OCI-LY1 (cell line): ENCODE data around the gene HRC.

Experiments
- H2AFZ ChIP-seq: fragments of 200-600 bp; sonication (generic), shearing (Covaris generic); 2 replicates; pipeline ENCODE4 v1.6.0; 2014; ENCODE audit warnings: antibody characterized with exemption, mild to moderate bottlenecking, low read length
- H3F3A ChIP-seq: fragments of 200-600 bp; sonication (generic), shearing (Covaris generic); 2 replicates; pipeline ENCODE4 v1.6.0; 2014; ENCODE audit warnings: mild to moderate bottlenecking, antibody characterized with exemption, low read length, moderate library complexity; ENCODE audit not compliant: insufficient read depth
- H3K27ac ChIP-seq: fragments of 200-600 bp; sonication (generic); 2 replicates; pipeline ENCODE4 v1.5.1; 2014; ENCODE audit warnings: low read length, mixed run types, mild to moderate bottlenecking, low read depth; ENCODE audit not compliant: poor library complexity, severe bottlenecking
- H3K27me3 ChIP-seq: fragments of 200-600 bp; sonication (generic); 2 replicates; pipeline ENCODE4 v1.6.0; 2014; ENCODE audit warnings: antibody characterized with exemption, mild to moderate bottlenecking, low read length, moderate library complexity; ENCODE audit not compliant: insufficient read depth
- H3K36me3 ChIP-seq: fragments of 200-600 bp; sonication (generic); 2 replicates; pipeline ENCODE4 v1.6.1; 2014; ENCODE audit warnings: mild to moderate bottlenecking, antibody characterized with exemption, low read length, moderate library complexity, mixed read lengths; ENCODE audit not compliant: insufficient read depth
- H3K4me1 ChIP-seq: fragments of 200-600 bp; sonication (generic); 2 replicates; pipeline ENCODE4 v1.5.1; 2014; ENCODE audit warnings: mild to moderate bottlenecking, low read length, moderate library complexity; ENCODE audit not compliant: insufficient read depth, severe bottlenecking
- H3K4me2 ChIP-seq: fragments of 200-600 bp; sonication (generic), shearing (Covaris generic); 2 replicates; pipeline ENCODE4 v1.6.1; 2014; ENCODE audit warnings: low read length
- H3K4me3 ChIP-seq: fragments of 200-600 bp; sonication (generic); 2 replicates; pipeline ENCODE4 v1.5.1; 2014; ENCODE audit warnings: low read length, low read depth, mild to moderate bottlenecking, mixed read lengths; ENCODE audit not compliant: poor library complexity, severe bottlenecking
- H3K79me2 ChIP-seq: fragments of 200-600 bp; shearing (Covaris generic); 2 replicates; pipeline ENCODE4 v1.6.1; 2016; ENCODE audit warnings: mixed run types, low read length, mixed read lengths; ENCODE audit not compliant: insufficient read depth
- H3K9ac ChIP-seq: fragments of 200-600 bp; sonication (generic), shearing (Covaris generic); 2 replicates; pipeline ENCODE4 v1.6.1; 2014; ENCODE audit warnings: mild to moderate bottlenecking, low read length, mixed read lengths
- H3K9me2 ChIP-seq: fragments of 200-600 bp; sonication (generic), shearing (Covaris generic); 2 replicates; pipeline ENCODE4 v1.6.1; 2014; ENCODE audit warnings: low read depth, mild to moderate bottlenecking, low read length, mixed read lengths
- H3K9me3 ChIP-seq: fragments of 200-600 bp; shearing (Covaris generic); 2 replicates; pipeline ENCODE4 v1.6.1; 2014; ENCODE audit warnings: low read length, mixed read lengths
- H4K20me1 ChIP-seq: fragments of 200-600 bp; sonication (generic), shearing (Covaris generic); 2 replicates; pipeline ENCODE4 v1.6.0; 2016; ENCODE audit warnings: mild to moderate bottlenecking, low read length; ENCODE audit not compliant: insufficient read depth
- EZH2 ChIP-seq: fragments of 200-600 bp; sonication (generic), shearing (Covaris generic); IDR thresholded peaks from 2 replicates; pipeline ENCODE4 v1.8.0; 2017; ENCODE audit warnings: borderline replicate concordance, mixed run types, mild to moderate bottlenecking, antibody characterized with exemption, low read length, moderate library complexity, mixed read lengths
- TF ChIP-seq, protein P1 (sequence below): fragments of 200-600 bp; sonication (generic), shearing (Covaris generic); IDR thresholded peaks from 2 replicates; pipeline ENCODE4 v1.5.1; 2017; ENCODE audit warnings: mild to moderate bottlenecking, antibody characterized with exemption, low read length, moderate library complexity, mixed read lengths

The HRC gene

DNA sequence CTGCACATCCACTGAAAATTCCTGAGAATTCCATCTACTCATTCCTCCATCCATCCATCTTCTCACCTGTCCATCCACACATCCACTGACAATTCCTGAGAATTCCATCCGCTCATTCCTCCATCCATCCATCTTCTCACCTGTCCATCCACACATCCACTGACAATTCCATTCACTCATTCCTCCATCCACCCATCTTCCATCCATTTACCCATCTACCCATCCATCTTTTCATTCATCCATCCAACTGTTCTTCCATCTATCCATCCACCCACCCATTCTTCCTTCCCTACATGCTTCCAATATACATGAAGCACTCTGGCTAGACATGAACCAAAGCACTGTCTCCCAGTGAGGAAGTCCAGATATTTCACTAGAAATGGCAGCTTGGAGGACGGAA is 18.0 kb upstream of the HRC start:
- Histone ChIP-seq H3K79me2 (no peaks in the 10 kb centered on the region), H3K27ac (no peak overlapping the region), H2AFZ (no peak overlapping the region), H3K9me2 (no peaks in the 10 kb centered on the region), H3F3A (no peaks in the 10 kb centered on the region), H3K27me3 (no peaks in the 10 kb centered on the region), H3K36me3 (no peaks in the 10 kb centered on the region), H3K9me3 (no peaks in the 10 kb centered on the region), H3K4me3 (no peak overlapping the region), H3K4me2 (no peak overlapping the region), H4K20me1 (no peaks in the 10 kb centered on the region), H3K9ac (no peak overlapping the region), H3K4me1 (no peaks in the 10 kb centered on the region)
- no peak for TF ChIP-seq EZH2
- TF ChIP-seq, protein P1, sequence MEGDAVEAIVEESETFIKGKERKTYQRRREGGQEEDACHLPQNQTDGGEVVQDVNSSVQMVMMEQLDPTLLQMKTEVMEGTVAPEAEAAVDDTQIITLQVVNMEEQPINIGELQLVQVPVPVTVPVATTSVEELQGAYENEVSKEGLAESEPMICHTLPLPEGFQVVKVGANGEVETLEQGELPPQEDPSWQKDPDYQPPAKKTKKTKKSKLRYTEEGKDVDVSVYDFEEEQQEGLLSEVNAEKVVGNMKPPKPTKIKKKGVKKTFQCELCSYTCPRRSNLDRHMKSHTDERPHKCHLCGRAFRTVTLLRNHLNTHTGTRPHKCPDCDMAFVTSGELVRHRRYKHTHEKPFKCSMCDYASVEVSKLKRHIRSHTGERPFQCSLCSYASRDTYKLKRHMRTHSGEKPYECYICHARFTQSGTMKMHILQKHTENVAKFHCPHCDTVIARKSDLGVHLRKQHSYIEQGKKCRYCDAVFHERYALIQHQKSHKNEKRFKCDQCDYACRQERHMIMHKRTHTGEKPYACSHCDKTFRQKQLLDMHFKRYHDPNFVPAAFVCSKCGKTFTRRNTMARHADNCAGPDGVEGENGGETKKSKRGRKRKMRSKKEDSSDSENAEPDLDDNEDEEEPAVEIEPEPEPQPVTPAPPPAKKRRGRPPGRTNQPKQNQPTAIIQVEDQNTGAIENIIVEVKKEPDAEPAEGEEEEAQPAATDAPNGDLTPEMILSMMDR = no peak

DNA sequence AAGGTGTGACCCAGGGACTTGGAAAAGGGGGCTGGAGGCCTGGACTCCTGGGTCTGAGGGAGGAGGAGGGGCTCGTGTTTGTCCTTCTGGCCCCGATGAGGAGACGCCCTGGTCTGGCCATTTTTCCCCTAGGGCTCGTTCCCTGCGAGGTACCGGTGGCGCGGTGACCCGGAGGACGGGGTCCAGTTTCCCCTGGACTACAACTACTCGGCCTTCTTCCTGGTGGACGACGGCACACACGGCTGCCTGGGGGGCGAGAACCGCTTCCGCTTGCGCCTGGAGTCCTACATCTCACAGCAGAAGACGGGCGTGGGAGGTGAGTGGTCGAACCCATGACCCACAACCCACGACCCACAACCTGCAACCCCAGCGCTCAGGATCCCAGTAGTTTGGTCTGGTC is 13.2 kb upstream of the HRC start:
- no peak overlapping the region for H3K4me2 ChIP-seq
- H3K9ac ChIP-seq = no peak overlapping the region

DNA sequence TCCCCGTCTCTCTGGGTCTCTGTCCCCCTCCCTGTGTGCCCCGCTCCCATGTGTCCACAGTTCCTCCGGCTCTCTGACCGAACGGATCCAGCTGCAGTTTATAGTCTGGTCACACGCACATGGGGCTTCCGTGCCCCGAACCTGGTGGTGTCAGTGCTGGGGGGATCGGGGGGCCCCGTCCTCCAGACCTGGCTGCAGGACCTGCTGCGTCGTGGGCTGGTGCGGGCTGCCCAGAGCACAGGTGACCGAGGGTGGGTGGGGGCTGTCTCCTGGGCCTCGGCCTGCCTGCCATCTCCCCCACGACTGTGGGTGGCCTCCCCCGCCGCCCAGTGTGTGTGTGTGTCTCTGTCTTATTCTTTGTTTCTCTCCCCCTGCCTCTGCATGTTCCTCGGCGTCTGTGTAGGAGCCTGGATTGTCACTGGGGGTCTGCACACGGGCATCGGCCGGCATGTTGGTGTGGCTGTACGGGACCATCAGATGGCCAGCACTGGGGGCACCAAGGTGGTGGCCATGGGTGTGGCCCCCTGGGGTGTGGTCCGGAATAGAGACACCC is 12.7 kb upstream of the HRC start:
- Histone ChIP-seq H3K36me3 (no peaks in the 10 kb centered on the region), H3K4me2 (no peak overlapping the region), H3K4me3 (no peak overlapping the region), H3K9me3 (no peaks in the 10 kb centered on the region), H3K27me3 (no peaks in the 10 kb centered on the region), H4K20me1 (no peaks in the 10 kb centered on the region), H3K4me1 (no peaks in the 10 kb centered on the region), H3K27ac (no peak overlapping the region), H3K9ac (no peak overlapping the region), H3K9me2 (no peaks in the 10 kb centered on the region), H3K79me2 (no peaks in the 10 kb centered on the region), H3F3A (no peaks in the 10 kb centered on the region), H2AFZ (no peak overlapping the region)
- TF ChIP-seq EZH2 = no peak
- TF ChIP-seq, protein P1 = no peak

More for the DNA sequence above, 13.2 kb upstream of the HRC start:
- Histone ChIP-seq H3K27me3 (no peaks in the 10 kb centered on the region), H3K9me3 (no peaks in the 10 kb centered on the region), H3K79me2 (no peaks in the 10 kb centered on the region), H3K9me2 (no peaks in the 10 kb centered on the region), H4K20me1 (no peaks in the 10 kb centered on the region), H2AFZ (no peak overlapping the region), H3K36me3 (no peaks in the 10 kb centered on the region), H3K27ac (no peak overlapping the region), H3F3A (no peaks in the 10 kb centered on the region), H3K4me3 (no peak overlapping the region), H3K4me1 (no peaks in the 10 kb centered on the region)
- no peak for TF ChIP-seq EZH2
- TF ChIP-seq, protein P1 = no peak
